22Rv1 (cell line): Measurements from ENCODE around the gene PBX2.

Experiments
- ZFX ChIP-seq: fragments of 450-650 bp; IDR thresholded peaks from 2 replicates; pipeline ENCODE4 v1.6.1; 2017; ENCODE audit warnings: antibody characterized with exemption, borderline replicate concordance
- TF ChIP-seq, protein P1 (sequence below): fragments of 450-650 bp; IDR thresholded peaks from 2 replicates; pipeline ENCODE4 v1.5.1; 2017; ENCODE audit warnings: mild to moderate bottlenecking

DNA sequence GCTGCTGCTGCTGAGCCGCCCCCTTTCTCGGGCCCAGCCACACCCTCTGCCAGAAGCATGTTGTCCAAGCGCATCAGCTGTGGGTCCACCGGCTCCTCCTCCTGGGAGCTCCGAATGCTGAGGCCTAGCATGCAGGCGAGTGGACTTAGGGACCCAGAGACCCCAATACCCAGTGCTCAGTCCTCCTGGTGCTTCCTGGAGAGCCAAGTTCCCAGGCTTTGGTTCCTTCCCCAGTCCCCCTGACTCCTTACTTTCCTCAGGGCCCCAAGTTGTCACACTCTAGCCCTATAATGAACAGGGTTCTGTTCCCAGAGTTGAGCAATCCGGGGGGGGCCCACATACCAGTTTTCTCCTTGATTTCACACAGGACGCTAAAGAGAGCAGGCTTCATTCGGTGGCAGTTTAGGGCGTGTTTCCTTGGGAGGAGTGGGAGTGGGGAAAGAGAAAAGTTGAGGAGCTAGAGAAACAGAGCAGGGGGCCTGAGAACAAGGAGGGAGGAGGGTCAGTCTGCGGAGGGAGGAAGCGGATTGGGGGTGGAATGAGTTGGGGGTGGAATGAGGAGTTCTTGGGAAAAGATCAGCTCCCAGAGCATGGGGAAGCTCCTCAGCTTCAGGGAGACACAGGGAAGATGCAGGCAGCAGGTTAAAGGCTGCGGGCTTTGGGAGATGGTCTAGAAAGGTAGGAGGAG, 1.5 kb downstream of the PBX2 start:
- TF ChIP-seq, protein P1, sequence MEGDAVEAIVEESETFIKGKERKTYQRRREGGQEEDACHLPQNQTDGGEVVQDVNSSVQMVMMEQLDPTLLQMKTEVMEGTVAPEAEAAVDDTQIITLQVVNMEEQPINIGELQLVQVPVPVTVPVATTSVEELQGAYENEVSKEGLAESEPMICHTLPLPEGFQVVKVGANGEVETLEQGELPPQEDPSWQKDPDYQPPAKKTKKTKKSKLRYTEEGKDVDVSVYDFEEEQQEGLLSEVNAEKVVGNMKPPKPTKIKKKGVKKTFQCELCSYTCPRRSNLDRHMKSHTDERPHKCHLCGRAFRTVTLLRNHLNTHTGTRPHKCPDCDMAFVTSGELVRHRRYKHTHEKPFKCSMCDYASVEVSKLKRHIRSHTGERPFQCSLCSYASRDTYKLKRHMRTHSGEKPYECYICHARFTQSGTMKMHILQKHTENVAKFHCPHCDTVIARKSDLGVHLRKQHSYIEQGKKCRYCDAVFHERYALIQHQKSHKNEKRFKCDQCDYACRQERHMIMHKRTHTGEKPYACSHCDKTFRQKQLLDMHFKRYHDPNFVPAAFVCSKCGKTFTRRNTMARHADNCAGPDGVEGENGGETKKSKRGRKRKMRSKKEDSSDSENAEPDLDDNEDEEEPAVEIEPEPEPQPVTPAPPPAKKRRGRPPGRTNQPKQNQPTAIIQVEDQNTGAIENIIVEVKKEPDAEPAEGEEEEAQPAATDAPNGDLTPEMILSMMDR: no peak
- TF ChIP-seq ZFX: no peak
